HG02642 (cell line): ENCODE measurements around the gene GRB14.

Experiments
- ATAC-seq: cut with Tn5 transposase; IDR thresholded peaks from one replicate; pipeline ENCODE4 v1.9.1; 2021; ENCODE audit warnings: mild to moderate bottlenecking; ENCODE audit not compliant: unreplicated experiment, poor library complexity

GRB14 gene

DNA sequence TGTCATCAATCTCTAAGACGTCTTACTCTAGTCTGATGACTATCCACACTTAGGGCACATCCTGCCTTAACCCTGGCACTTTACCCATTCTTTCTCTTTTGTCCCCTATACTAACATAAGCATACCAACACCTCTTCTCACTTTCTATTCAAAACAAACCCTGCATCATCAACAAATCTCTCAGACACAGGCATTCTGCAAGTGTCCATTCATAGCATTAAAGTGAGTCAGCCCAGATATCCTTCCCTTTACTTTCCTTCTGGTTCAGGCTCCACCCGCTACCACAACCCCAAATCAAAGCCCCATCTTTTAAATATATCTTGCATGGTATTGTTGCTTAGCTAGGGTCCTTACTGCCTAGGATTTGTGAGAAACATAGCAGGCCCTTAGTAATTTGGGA is 3.8 kb downstream of the GRB14 start:
- no peak for ATAC-seq

DNA sequence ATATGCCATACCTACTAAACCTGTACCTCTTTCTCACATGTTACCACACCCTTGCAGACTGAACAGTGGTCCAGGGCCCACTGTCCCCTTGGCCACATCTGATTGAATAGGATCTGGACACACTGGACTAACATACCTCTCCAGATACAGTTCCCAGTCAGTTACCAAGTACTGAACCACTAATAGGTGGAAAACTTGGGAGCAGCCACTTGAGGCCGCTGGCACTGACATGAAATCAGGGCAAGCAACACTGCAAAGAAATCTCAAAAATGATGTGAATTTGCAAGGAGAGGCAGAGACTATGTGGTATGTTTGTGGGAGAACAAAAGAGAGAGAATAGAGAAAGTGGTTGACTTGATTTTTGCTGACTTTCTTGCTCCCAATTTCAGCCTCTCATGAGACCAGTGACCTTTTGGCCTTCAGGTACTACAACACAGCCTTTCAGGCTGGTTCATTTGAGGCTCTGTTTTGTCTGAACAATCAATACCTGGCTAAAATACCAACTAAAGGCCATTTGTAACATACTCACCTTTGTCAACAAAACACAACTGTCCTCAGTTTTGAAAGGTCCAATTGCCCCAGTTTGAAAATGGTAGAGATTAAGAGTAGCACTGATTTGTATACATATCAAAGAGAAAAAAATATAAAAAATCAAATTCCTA is 7.8 kb downstream of the GRB14 start:
- ATAC-seq = no peak

DNA sequence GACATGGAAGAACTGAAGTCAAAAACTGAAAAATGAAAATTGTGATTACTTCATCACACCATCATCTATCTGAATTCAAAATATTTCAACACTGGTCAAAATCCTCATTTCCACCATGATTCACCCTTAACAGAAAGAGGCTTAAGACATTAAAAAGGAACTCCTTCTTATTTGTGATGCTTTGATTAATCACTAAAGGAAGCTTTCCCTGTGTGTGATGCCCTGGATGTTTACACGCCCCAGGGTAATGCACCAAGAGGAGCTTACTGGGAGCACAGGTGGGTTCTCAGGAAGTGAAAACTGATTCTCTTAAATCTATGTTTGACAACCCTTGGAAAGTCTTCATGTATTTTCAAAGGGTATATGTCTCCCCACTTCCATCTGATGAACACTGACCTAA is 11.5 kb downstream of the GRB14 start:
- no peak for ATAC-seq

DNA sequence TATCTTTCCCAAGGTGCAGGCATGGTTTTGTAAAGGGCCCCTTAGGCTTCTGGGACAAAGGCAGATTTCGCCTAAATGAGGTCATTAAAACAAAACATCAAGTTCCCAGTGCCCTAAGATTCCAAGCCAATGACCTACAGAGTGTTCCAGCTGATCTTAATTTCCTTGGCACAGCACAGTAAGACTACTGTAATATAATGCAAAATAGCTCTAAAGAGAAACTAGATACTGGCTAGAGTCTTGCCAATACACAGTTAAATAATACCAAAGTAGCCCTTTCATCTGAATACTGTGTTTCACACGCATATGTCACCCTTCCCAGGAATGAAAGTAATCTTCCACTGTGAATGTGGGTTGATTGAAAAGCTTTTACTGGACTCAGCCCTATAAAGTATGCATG is 14.7 kb downstream of the GRB14 start:
- no peak for ATAC-seq

DNA sequence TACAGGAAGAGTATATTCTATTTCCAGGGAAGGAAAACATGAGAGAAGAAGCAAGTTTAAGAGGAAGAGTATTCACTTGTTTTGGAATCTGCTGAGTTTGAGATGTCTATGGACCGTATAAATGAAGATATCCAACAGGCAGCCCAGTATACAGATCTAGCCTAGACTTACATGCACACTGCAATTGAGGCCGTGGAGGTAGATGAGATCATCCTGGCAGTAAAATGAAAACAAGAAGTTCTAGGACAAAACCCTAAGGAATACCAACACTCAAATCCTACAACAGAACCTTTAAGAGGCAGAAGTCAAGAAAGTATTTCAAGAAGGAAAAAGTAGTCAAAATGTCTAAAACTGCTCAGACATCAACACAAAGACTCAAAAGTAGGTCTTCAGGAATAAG is 16.0 kb downstream of the GRB14 start:
- ATAC-seq = no peak

DNA sequence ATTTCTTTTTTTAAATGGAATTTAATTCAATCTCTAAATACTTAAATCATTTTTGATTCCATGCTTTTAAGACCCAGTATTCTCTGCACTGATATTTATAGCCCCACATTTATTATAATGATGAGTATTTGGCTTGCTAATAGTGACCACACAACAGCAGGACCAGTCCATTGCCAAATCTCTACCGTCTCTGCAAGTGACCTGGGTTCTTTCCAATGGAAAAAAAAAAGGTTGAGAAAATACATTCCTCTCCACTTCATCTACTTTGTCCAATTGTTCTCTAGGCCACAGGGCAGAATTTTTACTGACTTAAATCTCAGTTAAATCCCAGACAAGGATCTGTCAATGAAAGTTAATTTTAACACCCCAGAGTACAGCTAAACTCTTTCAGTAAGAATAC is 20.5 kb downstream of the GRB14 start:
- ATAC-seq = no peak

DNA sequence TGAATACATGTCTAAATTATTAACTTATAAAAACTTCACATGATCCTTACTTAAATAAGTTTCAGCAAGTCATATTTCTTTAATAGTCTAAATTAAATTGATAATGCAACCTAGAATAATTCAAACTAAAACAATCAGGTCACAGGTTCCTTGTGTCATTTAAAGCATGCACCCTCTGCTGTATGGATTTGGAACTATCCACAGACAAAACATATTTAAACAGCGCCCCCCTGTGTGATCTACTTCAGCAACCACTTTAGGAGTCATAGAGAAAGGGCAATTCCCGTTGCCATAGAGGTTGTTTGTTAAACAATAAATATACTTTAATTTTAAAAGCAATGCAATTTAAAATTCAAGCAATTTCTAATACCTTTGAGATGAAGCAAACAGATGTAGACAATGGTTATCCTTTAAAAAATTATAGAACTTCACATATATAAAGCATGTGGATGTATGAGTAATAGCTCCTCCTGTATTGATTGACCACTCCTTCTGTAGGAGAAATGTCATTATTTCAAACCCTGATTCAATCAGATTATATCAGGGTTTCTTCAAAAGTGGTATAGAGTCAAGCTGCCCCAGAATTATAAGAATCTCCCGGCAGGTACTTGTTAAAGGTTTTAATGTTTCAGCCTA is 21.2 kb downstream of the GRB14 start:
- ATAC-seq = peak; percentile 98

DNA sequence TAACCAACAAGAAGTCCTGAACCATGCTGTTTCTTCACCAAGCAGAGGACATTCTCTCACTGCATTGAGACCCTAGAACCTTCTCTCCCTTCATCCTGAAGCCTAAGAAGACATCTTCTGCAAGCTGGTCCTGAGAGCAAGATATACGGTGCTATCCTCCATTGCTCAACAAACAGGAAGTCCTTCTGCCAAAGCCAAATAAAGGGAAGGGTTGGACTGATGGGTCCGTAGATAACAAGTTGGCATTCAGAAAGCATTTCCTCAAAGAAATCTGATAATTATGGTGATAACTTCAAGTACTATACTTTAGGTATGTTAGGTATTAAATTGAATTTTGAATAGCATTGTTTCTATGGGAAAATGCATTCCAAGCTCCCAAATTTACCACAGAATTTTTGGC is 23.3 kb downstream of the GRB14 start:
- no peak for ATAC-seq

DNA sequence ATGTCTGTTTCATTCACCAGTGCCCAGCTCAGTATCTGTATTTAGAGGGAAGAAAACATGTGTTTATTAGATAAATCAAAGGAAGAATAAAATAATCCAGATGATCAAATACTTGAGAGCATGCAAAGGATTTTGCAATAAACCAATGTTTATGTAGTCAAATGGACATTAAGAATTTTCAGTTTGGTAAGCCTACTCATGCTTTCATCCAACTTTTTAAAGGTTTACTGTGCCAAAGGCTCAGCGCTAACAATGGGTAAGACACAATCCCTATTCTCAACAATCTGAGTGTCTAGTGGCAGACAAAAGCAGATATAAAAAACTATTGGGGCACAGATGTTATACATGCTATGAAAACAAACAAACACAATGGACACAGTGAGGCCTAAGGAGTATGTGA is 26.3 kb downstream of the GRB14 start:
- ATAC-seq = no peak

DNA sequence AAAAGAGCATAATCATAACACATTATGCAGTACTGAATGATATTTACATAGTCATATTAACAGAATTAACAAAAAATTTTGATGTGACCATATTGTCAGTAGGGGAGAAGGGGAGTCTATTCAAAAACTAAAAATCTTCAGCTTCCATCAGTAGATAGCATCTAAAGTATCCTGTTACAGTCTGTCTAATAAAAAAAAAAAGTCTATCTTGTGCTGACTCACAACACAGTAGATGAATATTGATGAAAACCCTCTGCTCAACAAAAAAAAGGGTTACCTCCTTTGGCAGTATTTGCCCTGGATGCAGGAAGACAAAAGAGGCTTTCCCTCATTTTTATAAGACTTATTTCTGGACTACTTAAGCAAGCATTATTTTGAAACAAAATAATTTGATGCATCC is 27.3 kb downstream of the GRB14 start:
- ATAC-seq = no peak

DNA sequence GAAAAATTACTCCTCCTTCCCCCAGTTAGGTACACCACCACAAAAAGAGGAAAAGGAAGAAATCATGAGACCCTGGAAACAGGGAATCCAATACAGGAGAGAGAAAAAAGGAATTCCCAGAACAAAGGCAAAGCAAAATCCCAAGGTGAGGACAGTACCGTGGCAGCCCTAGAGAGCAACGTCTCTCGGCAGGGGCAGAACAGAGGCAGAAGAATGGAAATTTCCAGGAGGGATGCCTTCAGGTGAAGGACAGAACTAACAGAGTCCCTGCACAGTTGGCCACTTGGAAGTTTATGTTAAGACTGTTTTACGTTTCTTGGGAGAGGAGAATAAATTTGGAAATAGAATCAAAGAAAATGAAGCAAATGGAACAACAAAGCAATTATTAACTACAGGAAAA is 27.7 kb downstream of the GRB14 start:
- ATAC-seq = no peak

DNA sequence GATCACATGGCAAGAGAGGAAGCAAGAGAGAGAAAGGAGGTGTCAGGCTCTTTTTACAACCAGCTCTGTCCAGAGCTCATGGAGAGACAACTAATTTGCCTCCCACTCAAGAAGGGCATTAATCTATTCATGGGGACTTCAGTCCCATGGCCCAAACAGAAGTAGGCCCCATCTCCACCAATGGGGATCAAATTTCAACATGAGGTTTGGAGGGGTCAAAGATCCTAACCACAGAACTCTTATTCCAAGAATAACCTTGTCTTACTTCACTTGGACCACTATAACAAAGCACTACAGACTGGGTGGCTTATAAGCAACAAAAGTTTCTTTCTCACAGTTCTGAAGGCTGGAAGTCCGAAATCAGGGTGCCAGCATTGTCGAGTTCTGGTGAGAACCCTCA is 31.8 kb downstream of the GRB14 start:
- no peak for ATAC-seq

DNA sequence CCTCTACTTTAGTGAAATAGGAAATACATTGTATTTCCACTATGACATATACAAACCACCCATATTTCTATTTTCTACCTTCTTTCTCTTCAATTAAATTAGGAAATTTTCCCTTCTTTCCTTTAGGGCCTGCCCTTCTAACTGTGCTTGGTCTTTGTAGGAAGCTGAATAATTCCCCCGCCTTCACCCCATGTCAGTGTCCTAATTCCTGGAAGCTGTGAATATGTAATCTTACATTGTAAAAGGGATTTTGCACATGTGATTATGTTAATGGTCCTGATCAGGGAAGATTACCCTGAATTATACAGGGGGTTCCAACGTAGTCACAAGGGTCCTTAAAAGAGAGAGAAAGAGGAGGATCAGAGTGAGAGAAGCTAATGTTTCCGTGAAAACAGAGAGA is 40.2 kb downstream of the GRB14 start:
- no peak for ATAC-seq

DNA sequence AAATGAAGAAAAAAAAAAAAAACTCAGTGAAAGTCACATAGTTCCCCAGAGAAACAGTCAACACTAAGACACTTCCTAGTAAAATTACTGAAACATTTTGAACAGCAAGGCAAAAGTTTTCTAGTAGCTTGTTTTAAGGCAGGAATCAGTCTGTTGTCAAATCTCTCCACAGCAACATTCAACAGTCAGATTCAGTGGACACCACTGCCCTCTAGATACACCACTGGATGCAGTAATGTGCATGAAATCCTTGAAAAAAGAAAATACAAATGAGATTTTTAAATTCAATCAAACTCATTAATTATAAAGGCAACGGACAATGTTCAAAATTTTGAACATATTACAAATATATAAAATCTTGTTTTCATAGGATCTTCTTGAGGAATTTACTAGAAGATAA is 46.4 kb downstream of the GRB14 start:
- ATAC-seq = no peak

DNA sequence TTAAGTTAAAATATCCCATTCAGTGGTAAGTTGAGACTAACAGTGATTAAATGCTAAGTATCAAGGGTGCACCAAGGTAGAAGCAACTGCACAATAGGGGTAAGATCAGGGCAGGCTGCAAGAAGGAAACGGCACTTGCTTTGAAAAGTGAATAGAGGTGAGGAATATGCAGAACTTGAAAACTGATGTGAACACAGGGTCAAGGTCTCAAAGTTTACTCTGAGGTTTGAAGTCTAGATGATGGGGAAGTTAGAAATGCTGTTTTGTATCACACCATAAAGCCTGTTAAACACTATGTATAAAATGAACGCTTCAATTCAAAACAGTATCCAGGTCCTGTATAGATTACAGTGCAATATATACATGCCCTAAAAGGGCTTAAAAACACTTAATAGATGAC is 50.8 kb downstream of the GRB14 start:
- ATAC-seq = no peak

DNA sequence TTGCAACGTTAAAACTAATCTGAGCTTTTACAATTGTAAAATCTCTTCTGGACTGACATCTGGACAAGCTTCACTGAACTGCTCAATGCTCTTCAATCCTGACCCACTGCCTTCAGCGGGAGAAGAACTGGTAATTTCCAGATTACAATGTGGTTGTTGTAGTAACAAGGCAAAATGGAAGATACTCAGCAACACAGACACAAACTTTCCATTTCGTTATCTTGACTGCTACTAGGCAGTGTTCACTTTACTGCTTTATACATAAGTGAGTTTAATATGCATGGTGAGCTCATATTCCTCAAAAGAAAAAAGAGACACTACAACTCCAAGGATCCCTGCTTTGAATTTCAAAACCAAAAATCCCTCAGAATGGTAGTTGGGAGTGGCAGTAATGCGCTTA is 51.9 kb downstream of the GRB14 start:
- ATAC-seq = no peak

DNA sequence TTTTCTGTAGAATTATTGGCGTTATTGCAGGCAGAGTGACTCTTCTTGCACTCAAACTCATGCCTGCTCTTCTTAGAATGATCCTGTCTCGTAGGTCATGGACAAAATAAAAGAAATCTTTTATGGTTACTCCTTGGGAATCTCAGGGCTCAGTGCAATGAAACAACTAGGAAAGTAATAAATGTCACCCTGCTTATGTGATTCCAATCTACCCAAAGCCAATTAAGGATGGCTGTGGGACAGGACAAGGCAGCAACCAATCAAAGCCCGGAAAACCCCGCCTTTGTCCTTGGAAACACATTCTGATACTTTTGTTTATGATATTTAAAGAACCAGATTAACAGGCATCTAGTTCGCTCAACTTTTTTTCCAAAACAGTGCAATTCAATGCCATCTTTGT is 53.0 kb downstream of the GRB14 start:
- ATAC-seq = no peak

DNA sequence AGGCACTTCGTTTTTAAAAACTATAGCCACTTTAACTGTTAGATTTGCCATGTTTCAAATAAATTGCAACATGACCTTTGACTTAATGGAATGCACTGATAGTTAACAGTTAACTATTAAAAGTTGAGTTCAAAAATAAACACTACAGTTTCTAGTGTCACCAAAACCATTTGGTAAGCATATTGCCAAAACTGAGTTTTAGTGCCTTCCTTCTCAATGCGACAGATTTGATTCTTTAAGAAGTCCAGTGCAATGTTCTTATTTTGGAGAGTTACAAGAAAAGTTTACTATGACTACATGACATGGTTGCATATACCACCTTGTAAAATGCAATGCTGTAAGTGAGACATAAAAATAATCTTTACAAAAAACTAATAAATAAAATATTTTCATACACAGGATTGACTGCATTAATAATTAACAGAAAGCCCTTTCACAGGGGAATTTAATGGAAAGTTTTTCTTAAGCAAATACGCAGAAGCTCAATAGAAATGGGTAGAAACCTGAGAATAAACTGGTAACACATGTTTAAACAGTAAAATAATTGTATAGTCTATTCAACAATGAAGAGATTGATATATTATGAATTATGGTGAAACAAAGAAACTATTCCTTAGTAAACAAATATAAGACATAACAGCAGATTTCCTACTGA is 53.8 kb downstream of the GRB14 start:
- ATAC-seq = no peak

DNA sequence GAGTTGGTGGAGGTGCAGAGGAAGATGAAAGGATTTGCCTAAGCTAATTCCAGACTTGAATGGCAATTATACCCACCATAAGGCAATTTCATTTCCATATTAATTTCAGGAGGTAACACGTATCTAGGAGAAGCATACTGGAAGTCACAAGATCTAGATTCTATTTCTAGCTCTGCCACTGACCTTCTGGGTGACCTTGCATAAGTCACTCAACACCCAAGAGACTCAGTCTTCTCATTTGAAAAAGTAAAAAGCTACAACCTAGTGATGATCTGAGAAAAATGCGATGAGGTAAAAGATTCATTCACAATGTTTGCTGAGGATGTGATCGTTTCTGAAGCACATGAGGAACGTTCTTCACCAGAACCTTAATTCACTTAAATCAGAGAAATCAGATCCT is 55.9 kb downstream of the GRB14 start:
- no peak for ATAC-seq

DNA sequence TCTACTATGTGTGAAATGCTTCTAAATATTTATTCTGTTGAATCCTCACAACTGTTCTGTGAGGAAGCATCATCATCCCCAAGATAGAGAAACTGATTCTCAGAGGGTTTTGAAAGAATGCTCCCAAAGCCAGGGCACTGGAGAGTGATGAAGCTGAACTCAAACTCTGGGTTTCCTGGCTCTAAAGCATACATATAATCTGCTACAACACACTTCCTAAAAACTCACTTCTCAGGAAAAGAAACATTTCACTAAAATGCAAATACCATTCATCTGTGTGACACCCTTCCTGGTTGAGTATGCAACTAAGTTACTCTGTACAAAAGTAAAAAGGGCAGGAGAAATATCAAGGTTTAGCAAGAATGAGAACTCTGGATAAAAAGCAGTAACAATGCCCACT is 58.6 kb downstream of the GRB14 start:
- ATAC-seq = no peak

DNA sequence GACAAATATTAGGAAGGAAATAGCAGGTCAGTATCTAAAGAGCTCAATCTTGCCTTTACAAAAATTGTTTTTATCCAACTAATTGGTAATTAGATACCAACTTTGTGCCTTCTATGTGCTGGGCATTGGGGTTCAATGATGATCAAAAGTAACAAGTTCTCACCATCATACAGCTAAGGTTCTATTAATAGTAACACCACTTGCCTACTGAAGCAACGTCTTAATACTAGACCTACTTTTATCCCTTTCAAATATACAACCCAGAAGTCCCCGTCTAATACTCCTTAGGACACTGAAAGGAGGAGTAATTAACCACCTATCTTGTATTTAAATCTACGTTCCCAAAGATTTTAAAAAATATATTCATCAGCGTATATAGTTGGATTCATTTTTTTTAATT is 59.3 kb downstream of the GRB14 start:
- no peak for ATAC-seq

DNA sequence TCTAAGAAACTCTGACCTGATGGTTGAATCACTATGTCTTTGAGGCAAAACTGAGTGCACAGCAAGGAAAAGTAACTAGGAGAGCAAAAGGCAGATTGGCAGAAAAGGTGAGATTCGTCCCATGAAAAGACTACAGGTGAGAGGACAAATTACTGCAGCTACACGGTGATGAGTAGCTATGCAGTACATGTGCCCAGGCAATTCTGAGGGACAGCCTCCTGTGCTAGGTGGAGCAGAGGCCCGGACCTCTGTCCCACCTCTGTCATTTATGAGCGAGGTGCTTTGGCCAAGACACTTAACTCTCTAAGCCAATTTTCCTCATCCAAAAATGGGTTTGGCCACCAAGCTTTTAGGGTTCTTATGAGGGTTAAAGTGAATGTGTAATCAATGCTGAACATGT is 59.9 kb downstream of the GRB14 start:
- no peak for ATAC-seq
